Gastrocnemius medialis (tissue), 4 donors: ENCODE measurements around the gene SFPQ.
"Not testable (repeated sequence)": the region's sequence is repeated elsewhere in the genome, so short reads cannot be mapped to it uniquely, and the experiment has no call there.

Experiments used
- CTCF ChIP-seq, 5 experiments: fragments of 450-650 bp in 3 of 5; fragments of 200-600 bp in 2 of 5; sonication (generic) in 2 of 5; IDR thresholded peaks in 4 of 5; conservative IDR thresholded peaks in 1 of 5; 1 replicate in 4 of 5; 2 replicates in 1 of 5; pipeline ENCODE4 v1.5.1; 2016 to 2019; ENCODE audit warnings: antibody characterized with exemption in 5 of 5, mild to moderate bottlenecking in 3 of 5, moderate library complexity in 3 of 5
- POLR2A ChIP-seq, 2 donors: fragments of 450-650 bp; IDR thresholded peaks; one replicate each; pipeline ENCODE4 v1.6.1; 2017; ENCODE audit warnings: antibody characterized with exemption in 2 of 2, mild to moderate bottlenecking in 2 of 2, moderate library complexity in 2 of 2

GRCh38 chr1:35142294-35142693 is 50.7 kb downstream of the SFPQ start:
- not testable (repeated sequence) for TF ChIP-seq CTCF (IDR thresholded peaks at IDR 0.05 in 4 of 5, conservative IDR thresholded peaks at IDR 0.05 in 1 of 5); POLR2A (IDR thresholded peaks at IDR 0.05)
